Lower lobe of right lung (tissue), 2 donors: ENCODE data around the gene PARP6. TPM values are rescaled to one million over a fixed set of nuclear protein-coding genes. Genes with fewer than 3 reads are reported as not detected.

ENCODE experiments used
- ATAC-seq, 2 donors: fragments of 200-7000 bp; cut with Tn5 transposase; one replicate each; pipeline ENCODE4 v1.9.1; 2020 to 2022; ENCODE audit warnings: mild to moderate bottlenecking in 2 of 2, moderate library complexity in 2 of 2
- DNase-seq: peaks from one replicate; pipeline ENCODE4 v3.0.0-alpha.2; 2020
- H3K27ac ChIP-seq: fragments of 200-600 bp; one replicate; pipeline ENCODE4 v1.8.0; 2022
- H3K27me3 ChIP-seq: fragments of 200-600 bp; one replicate; pipeline ENCODE4 v1.8.0; 2022; ENCODE audit warnings: low read depth
- H3K36me3 ChIP-seq: fragments of 200-600 bp; one replicate; pipeline ENCODE4 v1.8.0; 2022; ENCODE audit warnings: mild to moderate bottlenecking
- H3K4me1 ChIP-seq: fragments of 200-600 bp; one replicate; pipeline ENCODE4 v1.8.0; 2022
- H3K4me3 ChIP-seq: fragments of 200-600 bp; one replicate; pipeline ENCODE4 v1.8.0; 2022; ENCODE audit warnings: mild to moderate bottlenecking
- H3K9me3 ChIP-seq: fragments of 200-600 bp; one replicate; pipeline ENCODE4 v1.8.0; 2022
- intact Hi-C: fragments of 100-400 bp; cut with DNase I; formaldehyde crosslinking; loops from one replicate; pipeline ENCODE4 v1.11.0; 2022
- total RNA-seq: library from RNA; stranded (reverse); fragmentation: NEBNext Ultra II Directional; extraction: Animal tissue kit (Norgen Biotek cat#: 25700); gene quantifications from one replicate; pipeline ENCODE4 v1.2.1, GENCODE V29; 2021
- TF ChIP-seq, protein P1 (sequence below): fragments of 200-600 bp; IDR thresholded peaks from one replicate; pipeline ENCODE4 v1.8.0; 2022; ENCODE audit warnings: antibody characterized with exemption, mild to moderate bottlenecking
- donor health status: DM: no; HTN: yes; CAD: no; lungs with severe emphysema.

Gene PARP6
- total RNA-seq, 1 donor from 2014 or later = 72.2 TPM

DNA sequence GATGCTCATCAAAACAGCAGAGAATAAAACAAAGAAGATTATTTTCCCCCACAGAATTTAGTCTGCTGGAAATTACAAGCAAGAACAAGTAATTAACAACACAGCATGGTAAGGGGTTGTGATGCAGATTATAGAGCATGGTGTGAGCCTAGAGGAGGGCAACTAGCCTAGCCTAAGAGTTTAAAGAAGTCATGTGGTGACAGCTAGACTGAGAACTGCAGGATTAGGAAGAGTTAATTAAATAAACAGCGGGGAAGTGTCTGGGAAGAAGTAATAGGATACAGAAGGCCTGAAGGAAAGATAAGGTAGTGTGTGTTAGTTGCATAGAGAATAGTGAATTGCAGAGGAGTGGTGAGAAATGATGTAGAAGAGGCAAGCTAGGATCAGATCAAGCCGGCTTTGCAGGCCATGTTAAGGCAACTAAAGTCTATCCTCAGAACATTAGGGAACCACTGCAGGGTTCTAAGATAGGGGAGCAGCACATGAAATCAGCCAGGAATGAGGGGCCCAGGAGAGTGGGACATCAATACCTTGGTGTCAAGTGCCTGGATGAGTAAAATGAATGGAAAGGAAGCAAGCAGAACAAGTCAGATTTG is 29.5 kb downstream of the PARP6 start:
- TF ChIP-seq, protein P1, sequence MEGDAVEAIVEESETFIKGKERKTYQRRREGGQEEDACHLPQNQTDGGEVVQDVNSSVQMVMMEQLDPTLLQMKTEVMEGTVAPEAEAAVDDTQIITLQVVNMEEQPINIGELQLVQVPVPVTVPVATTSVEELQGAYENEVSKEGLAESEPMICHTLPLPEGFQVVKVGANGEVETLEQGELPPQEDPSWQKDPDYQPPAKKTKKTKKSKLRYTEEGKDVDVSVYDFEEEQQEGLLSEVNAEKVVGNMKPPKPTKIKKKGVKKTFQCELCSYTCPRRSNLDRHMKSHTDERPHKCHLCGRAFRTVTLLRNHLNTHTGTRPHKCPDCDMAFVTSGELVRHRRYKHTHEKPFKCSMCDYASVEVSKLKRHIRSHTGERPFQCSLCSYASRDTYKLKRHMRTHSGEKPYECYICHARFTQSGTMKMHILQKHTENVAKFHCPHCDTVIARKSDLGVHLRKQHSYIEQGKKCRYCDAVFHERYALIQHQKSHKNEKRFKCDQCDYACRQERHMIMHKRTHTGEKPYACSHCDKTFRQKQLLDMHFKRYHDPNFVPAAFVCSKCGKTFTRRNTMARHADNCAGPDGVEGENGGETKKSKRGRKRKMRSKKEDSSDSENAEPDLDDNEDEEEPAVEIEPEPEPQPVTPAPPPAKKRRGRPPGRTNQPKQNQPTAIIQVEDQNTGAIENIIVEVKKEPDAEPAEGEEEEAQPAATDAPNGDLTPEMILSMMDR = no peak
- H3K27ac ChIP-seq = no peak overlapping the region
- no peaks in the 10 kb centered on the region for H3K9me3 ChIP-seq
- no peak overlapping the region for H3K4me3 ChIP-seq
- H3K4me1 ChIP-seq = no peaks in the 10 kb centered on the region
- intact Hi-C loops = no loop called here
- peaks cover 80% of the 10 kb centered on the region for H3K36me3 ChIP-seq
- DNase-seq = no peak
- no peaks in the 10 kb centered on the region for H3K27me3 ChIP-seq
- no peak for ATAC-seq

GRCh38 chr15:72239652-72240051 is 32.7 kb downstream of the PARP6 start:
- intact Hi-C loops = no loop called here
- no peak overlapping the region for H3K4me3 ChIP-seq
- no peaks in the 10 kb centered on the region for H3K9me3 ChIP-seq
- peaks cover 51% of the 10 kb centered on the region for H3K36me3 ChIP-seq
- DNase-seq (no peak), ATAC-seq (no peak)
- no peaks in the 10 kb centered on the region for H3K27me3 ChIP-seq
- H3K4me1 ChIP-seq = peaks cover 9% of the 10 kb centered on the region
- TF ChIP-seq, protein P1 = no peak
- H3K27ac ChIP-seq = no peak overlapping the region

DNA sequence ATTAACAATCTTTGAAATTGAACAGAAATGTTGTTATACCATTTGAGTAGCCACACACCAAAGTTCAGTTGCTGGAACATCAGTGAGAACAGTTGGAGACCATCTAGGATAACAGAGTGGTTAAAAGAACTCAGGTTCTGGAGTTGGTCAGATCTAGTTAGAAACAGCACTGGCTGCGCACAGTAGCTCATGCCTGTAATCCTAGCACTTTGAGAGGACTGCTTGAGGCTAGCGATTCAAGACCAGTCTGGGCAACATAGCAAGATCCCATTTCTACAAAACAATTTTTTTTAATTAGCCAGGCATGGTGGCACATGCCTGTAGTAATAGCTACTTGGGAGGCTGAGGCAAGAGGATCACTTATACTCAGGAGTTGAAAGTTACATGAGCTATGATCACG is 33.8 kb downstream of the PARP6 start:
- Histone ChIP-seq H3K36me3 (peaks cover 40% of the 10 kb centered on the region), H3K9me3 (no peaks in the 10 kb centered on the region), H3K27ac (no peak overlapping the region), H3K4me3 (no peak overlapping the region), H3K27me3 (no peaks in the 10 kb centered on the region), H3K4me1 (peaks cover 9% of the 10 kb centered on the region)
- ATAC-seq (no peak), DNase-seq (no peak)
- intact Hi-C loops = no loop called here
- TF ChIP-seq, protein P1 = no peak

- no peaks in the 10 kb centered on the region for H3K9me3 ChIP-seq
- peaks cover 32% of the 10 kb centered on the region for H3K36me3 ChIP-seq
- no peak overlapping the region for H3K27ac ChIP-seq
- TF ChIP-seq, protein P1 = no peak
- ATAC-seq (no peak), DNase-seq (no peak)
- peaks cover 12% of the 10 kb centered on the region for H3K4me1 ChIP-seq
- H3K4me3 ChIP-seq = no peak overlapping the region
- no peaks in the 10 kb centered on the region for H3K27me3 ChIP-seq
- intact Hi-C loops = no loop called here
Measured at GRCh38 chr15:72237853-72238224, 34.5 kb downstream of the PARP6 start.

GRCh38 chr15:72237029-72237852 is 35.1 kb downstream of the PARP6 start:
- no peak overlapping the region for H3K27ac ChIP-seq
- ATAC-seq = peak; percentile 73 to 86
- intact Hi-C loops = no loop called here
- peaks cover 26% of the 10 kb centered on the region for H3K36me3 ChIP-seq
- peaks cover 18% of the 10 kb centered on the region for H3K4me1 ChIP-seq
- TF ChIP-seq, protein P1 = no peak
- no peaks in the 10 kb centered on the region for H3K27me3 ChIP-seq
- no peaks in the 10 kb centered on the region for H3K9me3 ChIP-seq
- peak; percentile 58 for DNase-seq
- no peak overlapping the region for H3K4me3 ChIP-seq
